Upper lobe of left lung (tissue), 6 donors: ENCODE results near the gene LAMA2. TPM values are rescaled to one million over a fixed set of nuclear protein-coding genes. Genes with fewer than 3 reads are reported as not detected.

Experiments used
- ATAC-seq, 2 donors: fragments of 200-7000 bp; cut with Tn5 transposase; one replicate each; pipeline ENCODE4 v1.9.1; 2022; ENCODE audit warnings: mild to moderate bottlenecking in 2 of 2, moderate library complexity in 2 of 2; ENCODE audit not compliant: low FRiP score in 2 of 2
- DNase-seq, 2 donors: peaks; one replicate each; pipeline ENCODE4 v3.0.0-alpha.2; 2019 to 2020
- H3K27ac ChIP-seq, 4 donors: fragments of 200-600 bp; sonication (generic); one replicate each; pipeline ENCODE4 v1.5.1; 2016 to 2019
- H3K27me3 ChIP-seq, 4 donors: fragments of 200-600 bp; sonication (generic); one replicate each; pipeline ENCODE4 v1.5.1; 2017 to 2019
- H3K36me3 ChIP-seq, 4 donors: fragments of 200-600 bp; sonication (generic); one replicate each; pipeline ENCODE4 v1.5.1; 2016 to 2019
- H3K4me1 ChIP-seq, 4 donors: fragments of 200-600 bp; sonication (generic); one replicate each; pipeline ENCODE4 v1.5.1; 2018 to 2019
- H3K4me3 ChIP-seq, 4 donors: fragments of 200-600 bp; sonication (generic); one replicate each; pipeline ENCODE4 v1.5.1; 2017 to 2019; ENCODE audit warnings: mild to moderate bottlenecking in 2 of 4, moderate library complexity in 1 of 4
- H3K9me3 ChIP-seq, 4 donors: fragments of 200-600 bp; sonication (generic); one replicate each; pipeline ENCODE4 v1.5.1; 2018 to 2019
- EP300 ChIP-seq, 4 donors: sonication (generic); formaldehyde crosslinking; IDR thresholded peaks; one replicate each; pipeline ENCODE4 v1.5.1; 2017; ENCODE audit warnings: antibody characterized with exemption in 4 of 4, control low read depth in 2 of 4
- POLR2A ChIP-seq, 4 donors: fragments of 450-650 bp; IDR thresholded peaks; one replicate each; pipeline ENCODE4 v1.5.1; 2016 to 2017; ENCODE audit warnings: antibody characterized with exemption in 4 of 4, mild to moderate bottlenecking in 2 of 4
- POLR2AphosphoS5 ChIP-seq, 2 donors: sonication (generic); formaldehyde crosslinking; IDR thresholded peaks; one replicate each; pipeline ENCODE4 v1.5.1; 2017; ENCODE audit warnings: antibody characterized with exemption in 2 of 2
- WGBS, 2 donors: methylation state at CpG; one replicate each; pipeline ENCODE4 v1.1.5; 2017 to 2018; 5-methylcytosine and 5-hydroxymethylcytosine counted together
- total RNA-seq, 6 donors: library from RNA; depleted of rRNA in 4 of 6; stranded (reverse); fragments of >200 nt in 4 of 6; gene quantifications; one replicate each; pipeline versions ENCODE4 v1.1.0 to v1.2.1, GENCODE V29; 2016 to 2021
- TF ChIP-seq, protein P1 (sequence below), 6 experiments: fragments of 450-650 bp in 4 of 6; fragments of 200-600 bp in 2 of 6; sonication (generic) in 2 of 6; IDR thresholded peaks; one replicate each; pipeline ENCODE4 v1.5.1; 2016 to 2019; ENCODE audit warnings: antibody characterized with exemption in 6 of 6
- donor health status: DM: no; HTN: no; CAD: no; lungs with moderate emphysema.
- donor health status: DM: no; HTN: yes; CAD: no; lungs with severe emphysema.

LAMA2 gene
- total RNA-seq, 6 donors from 2014 or later, result 41.9 to 82.8 (median 62.4) TPM

DNA sequence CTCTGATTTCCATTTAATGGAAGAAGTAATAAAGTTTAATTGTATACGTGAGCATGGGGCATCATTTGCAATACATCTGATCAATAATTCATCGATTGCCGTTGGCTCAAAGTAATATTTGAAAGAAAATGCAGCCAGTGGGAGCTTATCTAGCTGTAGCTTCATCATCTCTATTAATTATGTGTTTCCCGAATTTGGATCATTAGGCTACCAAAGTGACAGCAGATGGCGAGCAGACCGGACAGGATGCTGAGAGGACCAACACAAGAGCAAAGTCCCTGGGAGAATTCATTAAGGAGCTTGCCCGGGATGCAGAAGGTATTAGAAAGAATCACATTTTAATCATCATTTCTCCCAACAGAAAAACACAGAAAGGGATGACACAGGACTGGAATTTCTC, 500.0 kb downstream of the LAMA2 start:
- ATAC-seq (no peak), DNase-seq (no peak)
- WGBS, 2 donors, result 90 to 95% methylated on average over 7 of the region's 7 CpGs
- TF ChIP-seq, protein P1, sequence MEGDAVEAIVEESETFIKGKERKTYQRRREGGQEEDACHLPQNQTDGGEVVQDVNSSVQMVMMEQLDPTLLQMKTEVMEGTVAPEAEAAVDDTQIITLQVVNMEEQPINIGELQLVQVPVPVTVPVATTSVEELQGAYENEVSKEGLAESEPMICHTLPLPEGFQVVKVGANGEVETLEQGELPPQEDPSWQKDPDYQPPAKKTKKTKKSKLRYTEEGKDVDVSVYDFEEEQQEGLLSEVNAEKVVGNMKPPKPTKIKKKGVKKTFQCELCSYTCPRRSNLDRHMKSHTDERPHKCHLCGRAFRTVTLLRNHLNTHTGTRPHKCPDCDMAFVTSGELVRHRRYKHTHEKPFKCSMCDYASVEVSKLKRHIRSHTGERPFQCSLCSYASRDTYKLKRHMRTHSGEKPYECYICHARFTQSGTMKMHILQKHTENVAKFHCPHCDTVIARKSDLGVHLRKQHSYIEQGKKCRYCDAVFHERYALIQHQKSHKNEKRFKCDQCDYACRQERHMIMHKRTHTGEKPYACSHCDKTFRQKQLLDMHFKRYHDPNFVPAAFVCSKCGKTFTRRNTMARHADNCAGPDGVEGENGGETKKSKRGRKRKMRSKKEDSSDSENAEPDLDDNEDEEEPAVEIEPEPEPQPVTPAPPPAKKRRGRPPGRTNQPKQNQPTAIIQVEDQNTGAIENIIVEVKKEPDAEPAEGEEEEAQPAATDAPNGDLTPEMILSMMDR (IDR thresholded peaks at IDR 0.05), result no peak
- TF ChIP-seq POLR2A (IDR thresholded peaks at IDR 0.05), result no peak
- TF ChIP-seq POLR2AphosphoS5 (IDR thresholded peaks at IDR 0.05), result no peak
- TF ChIP-seq EP300 (IDR thresholded peaks at IDR 0.05), result no peak
- H3K27ac ChIP-seq, result no peak overlapping the region
- H3K36me3 ChIP-seq, result no peaks in the 10 kb centered on the region
- no peak overlapping the region for H3K4me3 ChIP-seq
- H3K27me3 ChIP-seq, result no peaks in the 10 kb centered on the region
- no peaks in the 10 kb centered on the region for H3K9me3 ChIP-seq
- no peaks in the 10 kb centered on the region for H3K4me1 ChIP-seq

DNA sequence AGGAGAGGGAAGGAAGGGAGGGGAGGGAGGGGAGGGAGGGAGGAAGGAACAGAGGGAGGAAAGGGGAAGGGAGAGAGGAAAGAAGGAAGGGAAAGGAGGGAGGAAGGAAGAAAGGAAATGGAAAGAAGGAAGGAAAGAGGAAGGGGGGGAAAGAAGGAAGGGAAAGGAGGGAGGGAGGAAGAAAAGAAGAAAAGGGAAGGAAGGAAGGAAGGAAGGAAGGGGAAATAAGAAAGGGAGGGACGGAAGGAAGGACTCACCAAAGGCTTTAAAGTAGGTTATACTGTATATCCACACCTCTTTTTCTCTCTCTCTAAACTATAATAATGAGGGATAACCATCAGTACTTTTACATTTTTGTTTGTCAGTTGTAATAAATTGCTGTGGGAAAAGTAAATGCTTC, 502.2 kb downstream of the LAMA2 start:
- DNase-seq, result no peak
- WGBS, 2 donors, result 79 to 80% methylated on average over 1 of the region's 1 CpG
- H3K4me1 ChIP-seq, result no peaks in the 10 kb centered on the region
- no peak overlapping the region for H3K4me3 ChIP-seq
- TF ChIP-seq, protein P1 (IDR thresholded peaks at IDR 0.05), result no peak
- TF ChIP-seq POLR2AphosphoS5 (IDR thresholded peaks at IDR 0.05) (no peak), POLR2A (IDR thresholded peaks at IDR 0.05) (no peak), EP300 (IDR thresholded peaks at IDR 0.05) (no peak)
- H3K36me3 ChIP-seq, result no peaks in the 10 kb centered on the region
- no peaks in the 10 kb centered on the region for H3K27me3 ChIP-seq
- H3K27ac ChIP-seq, result no peak overlapping the region
- no peak for ATAC-seq
- no peaks in the 10 kb centered on the region for H3K9me3 ChIP-seq

DNA sequence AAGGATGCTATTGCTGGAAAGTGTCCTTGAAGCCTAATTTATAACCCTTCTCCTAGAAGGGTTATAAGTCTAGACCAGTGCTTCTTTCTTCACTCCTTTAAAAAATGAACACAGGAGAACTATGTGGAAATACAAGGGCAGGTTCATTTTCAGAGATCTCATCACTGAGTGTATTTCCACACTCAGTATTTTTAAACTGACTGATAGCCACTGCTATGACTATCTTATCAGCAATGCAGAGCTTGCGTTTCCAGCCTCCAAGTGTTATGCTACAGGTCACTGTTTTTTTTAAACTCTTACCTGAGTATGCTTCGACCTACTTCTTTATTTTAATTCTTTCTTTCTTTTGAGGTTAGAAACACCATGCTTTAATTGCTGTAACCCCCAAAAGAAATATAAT, 508.0 kb downstream of the LAMA2 start:
- H3K36me3 ChIP-seq, result peaks cover 0 to 6% (median 0%) of the 10 kb centered on the region in 4 donors
- H3K27ac ChIP-seq, result no peak overlapping the region
- H3K4me3 ChIP-seq, result no peak overlapping the region
- no peak for ATAC-seq
- DNase-seq, result no peak
- H3K27me3 ChIP-seq, result no peaks in the 10 kb centered on the region
- no peaks in the 10 kb centered on the region for H3K4me1 ChIP-seq
- TF ChIP-seq POLR2AphosphoS5 (IDR thresholded peaks at IDR 0.05) (no peak), EP300 (IDR thresholded peaks at IDR 0.05) (no peak), POLR2A (IDR thresholded peaks at IDR 0.05) (no peak)
- TF ChIP-seq, protein P1 (IDR thresholded peaks at IDR 0.05), result no peak
- no peaks in the 10 kb centered on the region for H3K9me3 ChIP-seq
- 70 to 71% methylated on average over 2 of the region's 2 CpGs for WGBS, 2 donors

DNA sequence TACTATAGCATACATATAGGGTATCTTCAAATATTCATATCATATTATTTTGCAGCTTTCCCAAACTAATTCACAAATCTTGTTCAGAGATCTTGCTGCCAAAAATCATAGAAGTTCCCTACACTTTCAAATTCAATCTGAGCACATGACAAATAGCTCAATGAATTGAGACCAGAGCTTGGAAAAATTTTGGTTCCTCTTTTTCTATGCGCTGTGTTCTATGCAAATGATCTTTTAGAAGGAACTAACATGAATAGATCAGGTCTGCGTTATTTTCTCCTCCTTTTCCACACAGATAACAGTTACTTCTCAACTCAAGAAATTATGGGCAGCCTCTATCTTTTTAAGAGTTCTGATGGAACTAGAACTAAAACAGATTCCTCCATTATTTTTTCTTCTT, 510.7 kb downstream of the LAMA2 start:
- WGBS, 2 donors, result 67 to 68% methylated on average over 2 of the region's 2 CpGs
- H3K4me1 ChIP-seq, result no peaks in the 10 kb centered on the region
- H3K9me3 ChIP-seq, result no peaks in the 10 kb centered on the region
- DNase-seq (no peak), ATAC-seq (peak in 1 of 2 donors; percentile 46)
- TF ChIP-seq EP300 (IDR thresholded peaks at IDR 0.05) (no peak), POLR2A (IDR thresholded peaks at IDR 0.05) (no peak), POLR2AphosphoS5 (IDR thresholded peaks at IDR 0.05) (no peak)
- TF ChIP-seq, protein P1 (IDR thresholded peaks at IDR 0.05), result no peak
- H3K4me3 ChIP-seq, result no peak overlapping the region
- H3K27me3 ChIP-seq, result no peaks in the 10 kb centered on the region
- peaks cover 0 to 6% (median 0%) of the 10 kb centered on the region in 4 donors for H3K36me3 ChIP-seq
- no peak overlapping the region for H3K27ac ChIP-seq

DNA sequence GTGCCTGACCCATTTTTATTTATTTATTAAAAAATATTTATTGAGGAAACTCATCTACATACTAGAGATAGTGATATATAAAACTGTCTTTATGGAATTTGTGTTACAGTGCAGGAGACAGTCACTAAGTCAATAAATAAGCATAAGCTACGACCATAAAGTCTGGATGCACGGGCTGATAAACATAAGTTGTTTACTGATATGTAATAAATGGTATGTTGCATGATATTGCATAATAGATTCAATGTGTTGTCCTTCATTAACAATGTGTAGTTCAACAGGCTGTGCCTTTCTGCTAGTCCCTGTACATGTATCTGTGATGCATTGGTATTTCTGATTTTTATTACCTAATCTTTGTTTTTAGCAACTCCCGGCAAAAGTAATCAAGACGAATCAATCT, 515.8 kb downstream of the LAMA2 start:
- WGBS, 2 donors, result 86 to 95% methylated on average over 4 of the region's 4 CpGs
- no peak overlapping the region for H3K4me3 ChIP-seq
- no peaks in the 10 kb centered on the region for H3K9me3 ChIP-seq
- no peak overlapping the region for H3K27ac ChIP-seq
- no peaks in the 10 kb centered on the region for H3K4me1 ChIP-seq
- TF ChIP-seq EP300 (IDR thresholded peaks at IDR 0.05) (no peak), POLR2A (IDR thresholded peaks at IDR 0.05) (no peak), POLR2AphosphoS5 (IDR thresholded peaks at IDR 0.05) (no peak)
- TF ChIP-seq, protein P1 (IDR thresholded peaks at IDR 0.05), result no peak
- ATAC-seq, result no peak
- H3K27me3 ChIP-seq, result no peaks in the 10 kb centered on the region
- no peaks in the 10 kb centered on the region for H3K36me3 ChIP-seq
- DNase-seq, result no peak
